HG03432 (cell line): ENCODE measurements around the gene PACSIN1.

Experiments used
- ATAC-seq: cut with Tn5 transposase; IDR thresholded peaks from one replicate; pipeline ENCODE4 v1.9.1; 2021; ENCODE audit warnings: mild to moderate bottlenecking, moderate library complexity; ENCODE audit not compliant: unreplicated experiment

Gene PACSIN1

DNA sequence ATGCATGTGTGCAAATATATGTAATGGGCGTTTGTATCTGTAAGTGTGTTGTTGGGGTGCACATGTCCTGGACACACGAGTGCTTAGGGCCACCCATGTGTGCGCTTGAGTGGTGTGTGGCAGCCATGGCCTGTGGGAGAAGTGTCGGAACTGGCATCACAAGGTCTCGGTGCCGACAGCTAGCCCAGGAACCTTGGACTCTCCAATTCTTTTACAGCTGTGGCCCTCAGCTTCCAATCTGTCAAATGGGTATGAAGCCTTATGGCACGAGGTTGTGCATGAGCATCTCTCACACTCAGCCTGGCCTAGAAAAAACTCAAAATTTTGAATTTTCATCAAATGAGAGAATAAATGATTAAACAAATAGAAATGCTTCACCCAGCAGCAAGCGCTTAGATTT is 48.2 kb downstream of the PACSIN1 start:
- no peak for ATAC-seq

DNA sequence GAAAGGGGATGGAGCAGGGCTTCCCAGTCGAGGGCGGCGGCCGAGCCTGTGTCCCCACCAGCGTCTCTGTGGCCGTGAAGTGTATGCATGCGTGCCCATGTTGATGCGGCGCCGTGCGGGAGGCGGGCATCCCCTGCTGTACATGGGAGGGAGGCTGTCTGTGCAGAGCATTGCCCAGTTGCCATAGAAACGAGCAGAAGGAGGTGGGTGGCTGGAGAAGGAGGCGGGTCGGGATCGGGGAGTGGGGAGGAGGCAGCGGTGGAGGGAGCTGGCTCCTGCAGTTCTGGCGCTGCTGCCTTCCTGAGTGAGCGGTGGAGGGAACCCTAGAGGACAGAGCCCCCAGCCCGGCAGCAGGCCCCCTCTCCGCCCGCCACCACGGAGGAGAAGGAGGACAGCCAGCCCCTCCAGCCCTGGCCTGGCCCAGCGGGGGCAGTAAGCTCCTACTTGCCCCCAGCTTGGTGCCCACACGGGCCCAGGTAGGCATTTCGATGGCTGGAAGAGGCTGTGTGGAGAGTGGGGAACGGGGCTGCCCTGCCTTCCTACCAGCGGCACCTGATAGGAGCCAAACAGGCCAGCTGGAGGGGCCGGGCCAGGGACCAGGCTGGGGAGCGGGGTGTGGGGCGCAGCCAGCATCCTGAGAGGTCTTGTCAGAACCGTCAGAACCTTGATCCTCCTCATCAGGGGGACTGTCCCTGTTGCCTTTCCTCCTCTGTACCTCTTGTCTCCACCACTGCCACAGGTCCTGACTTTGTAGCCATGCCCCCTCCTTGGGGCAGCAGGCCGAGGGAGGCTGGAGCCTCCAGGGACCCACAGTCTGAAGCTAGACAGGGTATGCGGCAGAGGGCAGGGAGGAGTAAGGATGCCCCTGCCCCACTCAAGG is 49.0 kb downstream of the PACSIN1 start:
- ATAC-seq: no peak

DNA sequence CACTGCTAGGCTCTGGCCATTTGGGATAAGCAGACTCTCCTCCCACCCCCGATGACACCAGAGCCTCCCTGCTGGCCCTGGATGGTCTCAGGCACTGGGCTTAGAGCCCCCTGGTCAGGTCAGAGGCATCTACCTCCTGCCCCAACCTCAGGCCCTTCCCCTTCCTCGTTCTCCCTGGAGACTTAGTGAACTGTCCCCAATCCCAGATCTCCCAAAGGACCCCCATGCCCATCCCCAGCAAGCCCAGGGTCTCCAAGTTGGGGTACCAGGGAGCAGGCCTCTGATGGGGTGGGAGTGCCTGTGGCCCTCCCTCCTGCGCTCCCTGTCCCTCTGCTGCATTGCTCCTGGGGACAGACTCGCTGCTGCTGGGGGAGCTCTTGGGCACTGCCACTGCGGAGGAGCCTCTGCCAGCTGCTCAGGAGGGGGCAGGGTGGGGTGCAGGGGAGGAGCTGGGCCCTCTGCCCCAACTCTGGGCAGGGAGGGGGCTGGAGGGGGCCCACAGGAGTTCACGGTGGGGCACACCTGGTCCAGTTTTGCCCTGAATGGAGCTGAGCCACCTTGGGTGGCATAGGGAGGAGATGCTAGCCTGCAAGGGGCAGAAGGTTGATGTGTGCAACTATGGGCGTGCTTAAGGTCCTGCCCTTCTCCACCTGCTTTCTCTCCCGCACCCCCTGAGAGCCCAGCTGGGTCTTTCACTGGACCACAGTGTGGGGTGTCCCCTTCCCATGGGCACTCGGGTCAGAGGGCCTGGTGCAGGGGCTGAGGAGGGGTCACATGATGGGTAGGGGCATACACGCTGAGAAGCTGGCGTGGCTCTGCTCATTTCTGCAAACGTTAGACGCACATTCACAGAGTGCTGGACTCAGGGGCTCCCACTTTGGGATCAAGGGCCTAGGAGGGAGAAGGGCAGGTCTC is 49.9 kb downstream of the PACSIN1 start:
- no peak for ATAC-seq

DNA sequence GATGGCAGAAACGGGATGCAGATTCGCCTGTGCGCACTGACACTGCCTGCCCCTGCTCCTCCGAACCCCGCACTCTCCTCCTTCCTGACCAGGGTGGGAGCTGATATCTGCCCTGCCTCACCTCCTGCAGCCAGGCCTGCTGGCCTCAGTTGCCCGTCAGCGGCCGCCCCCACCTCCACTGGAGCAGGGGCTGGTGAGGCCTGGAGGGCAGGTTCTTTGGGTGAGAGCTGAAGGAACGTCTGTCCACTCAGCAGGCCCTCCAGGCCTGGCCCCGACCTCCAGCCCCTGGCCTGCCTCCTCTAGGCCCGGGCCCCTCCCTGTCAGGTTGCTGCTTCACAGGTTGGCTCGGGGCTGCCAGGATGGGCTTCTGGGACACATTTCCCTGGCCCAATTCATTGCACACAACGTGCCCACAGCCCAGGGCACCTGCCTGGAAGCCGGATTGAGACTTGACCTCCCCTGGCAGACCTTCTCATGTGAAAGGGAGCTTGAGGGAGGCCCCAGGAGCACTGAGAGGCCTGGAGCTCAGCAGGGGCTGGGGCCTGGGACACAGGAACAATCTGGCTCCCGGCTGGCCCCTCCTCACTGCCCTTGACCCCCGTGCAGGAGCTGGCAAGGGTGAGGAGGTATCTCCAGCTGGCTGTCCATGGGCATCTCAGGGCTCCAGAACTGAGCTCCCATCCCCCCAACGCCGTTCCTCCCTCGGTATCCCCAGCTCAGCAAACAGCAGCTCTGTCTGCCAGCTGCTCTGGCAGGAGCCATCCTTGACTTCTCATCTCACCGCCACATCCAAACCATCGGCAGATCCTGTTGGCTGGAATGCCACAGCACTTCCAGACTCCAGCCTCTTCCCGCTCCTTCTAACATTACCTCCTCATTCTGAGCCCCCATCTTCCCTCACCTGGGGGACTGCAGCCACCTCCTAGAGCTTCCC is 50.8 kb downstream of the PACSIN1 start:
- no peak for ATAC-seq

DNA sequence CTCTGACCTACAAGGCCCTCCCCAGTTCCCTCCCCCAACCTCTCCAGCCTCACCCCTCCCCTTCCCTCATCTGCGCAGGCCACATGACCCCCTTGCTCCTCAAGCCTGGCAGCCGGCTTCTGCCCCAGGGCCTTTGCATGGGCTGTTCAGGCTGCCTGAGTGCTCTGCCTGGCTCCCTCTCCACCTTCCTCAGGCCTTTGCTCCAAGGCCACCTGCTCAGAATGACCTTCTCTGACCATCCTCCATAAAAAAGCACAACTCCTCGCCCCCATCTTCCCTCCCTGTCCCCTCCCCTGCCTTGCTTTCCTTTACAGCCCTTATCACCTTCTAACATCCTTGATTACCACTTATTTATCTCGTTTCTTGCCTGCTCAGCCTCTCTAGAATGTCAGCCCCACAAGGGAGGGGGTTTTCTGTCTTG is 51.6 kb downstream of the PACSIN1 start:
- no peak for ATAC-seq

DNA sequence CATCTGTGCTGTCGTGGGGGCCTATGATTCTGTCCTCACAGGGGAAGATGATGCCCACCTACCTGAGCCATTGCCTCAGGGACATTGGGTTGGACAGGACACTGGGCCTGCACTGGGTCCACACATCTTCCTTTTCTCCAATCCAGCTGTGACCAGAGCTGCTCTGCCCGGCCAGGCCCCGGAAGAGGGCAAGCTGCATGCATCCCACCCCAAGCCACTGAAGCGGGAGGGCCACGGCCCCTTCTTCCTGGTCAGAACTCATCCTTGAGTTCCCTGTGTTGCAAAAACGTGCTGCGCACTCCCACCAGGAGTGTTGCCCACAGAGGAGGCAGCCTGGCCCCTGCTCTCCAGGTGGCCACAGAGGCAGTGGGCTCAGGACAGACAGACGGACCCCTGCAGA is 52.1 kb downstream of the PACSIN1 start:
- no peak for ATAC-seq

DNA sequence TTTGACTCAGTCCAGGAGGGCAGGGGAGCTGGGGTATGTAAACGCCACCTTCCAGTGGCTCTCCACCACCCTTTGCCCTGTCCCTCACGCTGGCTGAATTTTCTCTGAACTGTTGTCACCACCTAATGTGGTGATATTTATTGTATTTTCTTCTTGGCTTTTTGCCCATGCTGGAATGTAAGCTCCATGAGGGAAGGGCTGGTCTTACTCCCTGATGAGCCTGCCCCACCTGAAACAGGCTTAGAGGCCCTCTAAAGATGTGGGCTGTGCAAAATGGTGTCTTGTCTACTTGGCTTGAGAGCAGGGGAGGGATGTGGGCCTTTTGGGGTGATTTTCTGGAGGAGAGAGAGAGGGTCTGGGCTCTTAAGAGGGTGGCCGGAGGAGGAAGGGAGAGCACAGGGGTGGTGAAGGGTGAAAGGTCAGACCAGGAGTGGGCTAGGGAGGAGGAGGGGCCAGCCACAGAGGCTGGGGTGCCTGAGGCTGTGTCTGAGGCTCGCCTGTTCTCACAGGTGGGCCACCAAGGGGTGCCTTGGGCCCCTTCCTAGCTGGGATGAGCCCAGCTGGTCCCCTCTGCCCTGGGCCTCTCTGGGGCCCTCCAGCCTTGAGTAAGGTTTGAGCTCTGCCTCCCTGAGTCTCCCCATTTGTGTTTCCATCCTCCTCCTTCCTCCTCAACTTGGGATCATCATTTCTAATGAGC is 52.9 kb downstream of the PACSIN1 start:
- ATAC-seq: no peak

DNA sequence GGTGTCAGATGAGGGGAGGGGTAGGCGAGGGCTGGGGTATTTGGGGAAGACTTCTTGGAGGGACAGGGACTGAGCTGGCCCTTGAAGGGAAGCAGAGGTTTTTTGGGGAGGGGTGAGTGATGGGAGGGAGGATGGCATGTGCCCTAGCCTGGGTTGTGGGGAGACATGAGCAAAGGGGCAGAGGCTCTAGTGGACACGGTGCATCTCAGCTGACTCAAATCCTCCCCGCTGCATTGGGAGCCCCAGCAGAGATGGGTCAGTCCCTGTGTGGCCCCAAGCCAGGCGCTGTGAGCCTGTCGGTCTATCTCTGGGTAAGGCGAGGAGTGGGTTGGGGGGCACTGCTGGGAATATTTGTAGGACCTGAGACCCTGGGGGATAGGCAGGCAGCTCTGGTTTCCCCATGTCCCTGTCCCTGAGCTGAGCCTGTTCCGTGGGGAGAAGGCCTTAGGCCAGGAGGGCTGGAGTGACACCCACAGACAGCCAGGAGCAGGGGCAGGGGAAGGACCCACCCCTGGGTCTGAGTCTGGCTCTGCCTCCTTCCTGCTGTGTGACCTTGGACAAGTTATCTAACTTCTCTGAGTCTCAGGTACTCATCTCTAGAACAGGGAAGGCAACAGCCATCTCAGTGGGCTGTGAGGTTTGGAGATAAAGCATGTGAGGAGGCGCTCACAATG is 54.2 kb downstream of the PACSIN1 start:
- no peak for ATAC-seq

DNA sequence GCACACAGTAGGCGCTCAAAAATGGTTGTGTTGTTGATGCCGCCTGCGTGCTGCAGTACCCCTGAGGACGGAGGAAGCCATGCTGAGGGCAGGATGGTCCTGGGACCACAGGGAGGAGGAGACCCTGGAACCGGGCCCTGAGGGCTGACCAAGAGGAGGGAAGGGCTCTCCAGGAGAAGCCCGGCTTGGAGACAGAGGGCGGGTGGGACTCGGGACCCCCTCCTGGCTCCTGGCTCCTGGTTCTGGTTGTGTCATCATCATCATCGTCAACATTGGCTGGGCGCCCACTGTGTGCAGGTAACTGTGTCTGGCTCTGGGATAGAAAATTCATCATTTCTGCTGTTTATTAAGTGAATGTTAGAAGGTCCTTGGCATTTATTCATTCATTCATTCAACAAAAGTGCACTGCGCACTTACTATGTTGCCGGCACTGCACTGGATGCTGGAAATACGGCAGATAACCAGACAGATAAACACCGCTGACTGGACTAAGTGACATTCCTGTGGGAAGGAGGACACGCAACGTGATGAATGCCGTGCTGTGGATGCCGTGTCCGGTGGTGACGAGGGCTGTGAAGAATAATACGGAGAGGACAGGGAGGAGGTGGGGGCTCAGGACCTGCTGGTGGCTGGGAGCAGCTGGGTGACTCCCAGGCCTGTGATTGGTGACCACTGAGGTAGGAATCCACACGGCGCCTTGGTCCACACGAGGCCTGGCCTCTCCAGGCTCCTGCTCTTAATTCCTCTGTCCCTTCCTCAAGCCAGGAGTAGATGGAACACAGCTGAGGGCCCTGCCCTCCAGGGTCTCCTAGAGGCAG is 55.0 kb downstream of the PACSIN1 start:
- no peak for ATAC-seq

DNA sequence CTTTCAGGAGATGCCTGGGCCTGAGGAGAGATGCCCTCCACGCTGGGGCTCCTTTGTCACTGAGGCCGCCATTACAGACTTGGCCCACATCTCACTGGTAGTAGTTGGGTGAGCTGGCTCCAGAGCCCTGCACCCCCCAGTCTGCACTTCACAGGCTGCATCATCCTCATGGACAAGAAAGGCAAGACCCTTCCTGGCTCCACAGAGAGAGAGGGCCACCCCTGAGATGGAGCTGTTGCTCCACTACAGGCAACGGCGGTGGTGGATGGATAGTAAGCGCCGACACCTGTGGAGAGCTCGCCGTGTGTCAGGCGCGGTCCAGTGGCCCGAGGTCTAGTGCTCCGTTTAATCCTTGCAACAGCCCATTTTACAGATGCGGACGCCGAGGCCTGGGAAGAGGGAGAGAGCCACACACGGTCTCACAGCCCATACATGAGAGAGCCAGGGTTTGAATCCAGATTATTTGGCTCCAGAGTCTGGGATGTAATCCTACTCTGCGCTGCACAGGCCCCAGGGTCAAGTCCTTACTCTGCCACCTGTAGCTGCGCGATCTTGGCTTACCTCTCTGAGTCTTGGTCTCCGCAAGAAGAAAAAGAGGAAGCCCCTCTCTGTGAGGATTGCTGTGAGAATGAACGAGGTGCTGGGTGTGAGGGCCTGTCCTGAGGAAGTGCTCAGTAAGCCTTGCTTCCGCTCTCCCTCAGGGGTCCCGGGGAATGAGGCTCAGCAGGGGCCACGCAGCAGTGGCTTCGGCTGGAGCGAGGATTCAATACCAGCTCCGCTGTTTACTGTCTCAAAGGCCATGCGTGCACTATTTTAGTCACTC is 55.8 kb downstream of the PACSIN1 start:
- no peak for ATAC-seq

DNA sequence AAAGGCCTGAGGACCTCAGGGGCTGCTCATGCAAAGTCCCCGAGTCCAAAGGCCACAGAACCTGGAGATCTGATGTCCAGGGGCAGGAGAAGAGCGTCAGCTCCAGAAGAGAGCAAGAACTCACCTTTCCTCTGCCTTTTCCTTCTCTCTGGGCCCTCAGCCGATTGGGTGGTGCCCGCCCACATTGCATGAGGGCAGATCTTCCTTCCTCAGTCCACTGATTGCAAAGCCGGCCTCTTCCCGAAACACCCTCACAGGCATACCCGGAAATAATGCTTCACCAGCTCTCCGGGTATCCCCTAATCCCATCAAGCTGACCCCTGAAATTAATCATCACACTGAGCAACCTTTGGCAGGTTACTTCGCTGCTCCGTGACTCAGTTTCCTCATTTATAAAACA is 56.9 kb downstream of the PACSIN1 start:
- ATAC-seq: no peak

DNA sequence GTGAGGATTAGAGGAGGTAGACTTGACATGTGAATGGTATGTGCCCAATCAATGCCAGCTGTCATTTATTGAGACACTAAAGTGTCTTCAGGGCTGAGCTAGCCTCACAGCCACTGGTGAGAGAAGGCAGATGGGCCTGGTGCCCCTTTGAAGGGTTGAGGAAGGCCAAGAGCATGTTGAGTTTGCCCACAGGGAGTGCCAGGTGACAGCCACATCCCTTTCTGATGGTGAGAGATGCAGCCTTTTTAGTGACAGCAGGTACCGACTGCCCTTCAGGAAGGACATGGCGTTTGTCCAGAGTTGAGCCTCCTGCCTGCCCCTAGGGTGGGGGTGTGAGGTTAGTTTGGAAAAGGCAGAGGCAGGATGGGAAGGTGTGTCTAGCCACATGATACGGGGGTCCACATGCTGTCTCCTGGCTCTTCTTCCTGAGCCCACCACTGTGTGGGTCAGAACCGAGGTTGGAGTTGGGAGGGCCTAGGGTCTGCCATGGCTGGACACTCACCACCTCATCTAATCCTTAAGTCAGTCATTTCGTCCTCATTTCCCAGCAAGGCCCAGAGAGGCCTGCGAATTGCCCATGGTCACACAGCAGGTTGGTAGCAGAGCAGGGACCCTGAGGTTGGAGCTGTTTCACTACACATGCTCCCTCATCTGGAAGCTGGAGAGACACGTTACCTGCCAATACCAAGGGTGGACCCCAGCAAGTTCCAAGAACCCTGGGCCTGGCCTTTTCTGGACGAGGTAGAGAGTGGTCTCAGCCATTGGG is 57.7 kb downstream of the PACSIN1 start:
- no peak for ATAC-seq

DNA sequence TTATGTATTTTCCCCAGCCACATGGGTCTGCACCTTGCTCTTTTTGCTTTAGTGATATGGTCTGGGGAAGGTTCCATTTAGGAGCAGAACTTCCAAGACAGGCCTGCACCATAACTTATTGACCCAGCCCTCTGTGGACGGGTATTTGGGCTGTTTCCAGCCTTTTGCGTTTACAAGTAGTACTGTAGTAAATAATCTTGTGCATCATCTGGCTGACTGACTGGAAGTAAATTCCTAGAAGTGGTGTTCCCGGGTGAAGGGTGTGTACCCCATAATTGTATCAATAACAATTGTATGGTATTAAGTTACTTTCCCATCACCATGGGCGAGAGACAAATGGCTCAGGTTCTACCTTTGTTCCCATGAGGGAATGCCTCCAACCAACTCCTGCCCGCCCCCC is 58.6 kb downstream of the PACSIN1 start:
- no peak for ATAC-seq

DNA sequence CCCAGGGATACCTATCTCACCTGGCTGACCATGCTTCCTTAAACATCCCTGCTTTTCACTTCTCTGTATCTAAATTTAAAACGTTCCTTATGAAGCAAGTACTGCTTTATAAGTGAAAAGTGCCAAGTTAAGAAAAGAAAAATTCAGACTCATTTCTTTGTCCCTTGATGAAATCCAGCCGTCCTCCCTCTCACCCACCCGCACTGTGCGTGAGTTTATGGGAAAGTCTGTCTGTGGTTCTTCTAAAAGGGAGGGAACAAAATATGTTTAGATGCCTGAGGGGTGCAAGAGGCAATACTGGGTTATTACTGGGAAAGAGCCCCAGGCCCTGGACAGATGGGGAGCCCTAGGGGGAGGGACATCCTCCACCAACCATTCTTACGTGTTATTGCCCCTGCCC is 59.1 kb downstream of the PACSIN1 start:
- ATAC-seq: no peak

DNA sequence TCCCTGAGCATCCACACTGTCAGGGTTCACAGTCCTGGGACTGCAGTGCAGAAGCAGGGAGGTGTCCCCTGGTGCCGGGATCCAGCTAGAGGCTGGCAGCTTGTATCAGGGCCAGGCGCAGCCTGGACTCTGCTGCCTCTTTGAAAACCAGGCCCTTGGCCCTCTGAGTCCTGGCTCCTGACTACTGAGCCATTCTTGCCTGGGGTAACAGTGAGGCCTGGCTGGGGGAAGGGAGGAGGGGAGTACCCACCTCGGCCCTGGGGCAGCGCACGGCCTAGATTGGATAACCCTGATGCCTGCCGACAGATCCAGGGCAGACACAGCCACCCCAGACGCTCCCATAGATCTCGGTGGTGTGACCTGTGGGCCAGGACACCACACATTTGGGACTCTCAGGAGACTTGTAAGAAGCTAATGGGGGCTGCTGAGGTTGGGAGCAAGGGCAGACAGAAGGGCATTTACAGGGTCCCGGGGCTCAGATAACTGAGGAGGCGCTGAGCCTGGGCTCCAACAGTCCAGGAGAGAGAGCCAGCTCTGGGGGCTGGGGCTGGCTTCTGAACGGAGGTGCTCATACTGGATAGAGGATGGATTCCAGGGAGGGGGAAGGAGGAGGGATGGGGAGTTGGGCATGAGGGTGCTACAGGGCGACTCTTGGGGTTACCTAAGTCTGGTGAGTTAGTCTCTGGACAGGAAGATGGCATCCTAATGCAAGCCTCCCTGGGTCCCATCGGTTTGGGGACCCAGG is 59.7 kb downstream of the PACSIN1 start:
- ATAC-seq: no peak

DNA sequence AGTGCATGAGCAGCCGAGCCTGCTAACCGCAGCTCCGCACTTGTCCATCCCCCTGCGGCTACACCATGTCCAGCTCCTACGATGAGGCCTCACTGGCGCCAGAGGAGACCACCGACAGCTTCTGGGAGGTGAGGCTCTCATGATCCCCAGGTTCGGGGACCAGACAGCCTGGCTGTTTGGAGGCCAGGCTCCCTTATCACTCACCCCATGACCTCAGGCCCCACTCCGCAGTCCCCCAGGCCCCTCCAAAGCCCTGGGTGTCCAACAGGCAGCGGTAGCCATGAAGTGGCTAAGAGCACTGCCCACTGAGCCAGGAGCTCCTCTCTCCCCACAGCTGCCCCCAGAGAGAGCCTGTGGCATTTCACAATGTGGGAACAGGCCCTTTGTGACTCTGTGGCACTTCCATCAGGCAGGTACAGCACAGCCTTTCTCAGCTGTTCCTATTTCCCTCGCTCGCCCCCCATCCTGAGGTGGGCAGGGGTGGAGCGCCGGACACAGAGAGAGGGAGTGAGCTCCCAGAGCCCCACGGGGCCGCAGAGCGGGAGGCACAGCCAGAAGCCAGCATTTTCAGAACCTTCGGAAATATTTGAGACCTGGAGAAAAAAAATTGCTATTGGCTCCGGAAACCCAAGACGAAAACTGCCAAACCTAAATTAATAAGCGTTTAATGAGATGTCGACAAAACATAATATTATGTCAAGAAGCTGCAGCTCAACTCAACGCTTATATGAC is 60.5 kb downstream of the PACSIN1 start:
- ATAC-seq: no peak
